H1 (cell line): ENCODE measurements around the gene RBM26.

ENCODE experiments used
- BRCA1 ChIP-seq: IDR thresholded peaks from 2 replicates; pipeline ENCODE4 v1.6.1; 2012; ENCODE audit warnings: low read depth, low read length, improper control_type of control experiment
- CTCF ChIP-seq, 3 experiments: IDR thresholded peaks; 1 replicate in 2 of 3; 2 replicates in 1 of 3; pipeline versions ENCODE4 v1.5.1 to v1.6.1; 2011; ENCODE audit warnings: low read length in 3 of 3, mild to moderate bottlenecking in 3 of 3, inconsistent platforms in 2 of 3, low read depth in 1 of 3, moderate library complexity in 1 of 3; ENCODE audit not compliant: insufficient read depth in 1 of 3; ENCODE audit errors: control extremely low read depth in 1 of 3
- EGR1 ChIP-seq: IDR thresholded peaks from 2 replicates; pipeline ENCODE4 v1.6.1; 2011; ENCODE audit warnings: low read depth, low read length, borderline replicate concordance
- EP300 ChIP-seq, 2 experiments: IDR thresholded peaks; 1 replicate in 1 of 2; 2 replicates in 1 of 2; pipeline ENCODE4 v1.6.1; 2011 to 2012; ENCODE audit warnings: low read depth in 2 of 2, low read length in 2 of 2, mild to moderate bottlenecking in 2 of 2, borderline replicate concordance in 1 of 2, inconsistent platforms in 1 of 2, moderate library complexity in 1 of 2
- POLR2AphosphoS5 ChIP-seq: IDR thresholded peaks from 2 replicates; pipeline ENCODE4 v1.6.1; 2011; ENCODE audit warnings: low read depth, low read length
- SP1 ChIP-seq: IDR thresholded peaks from 2 replicates; pipeline ENCODE4 v1.6.1; 2011; ENCODE audit warnings: low read depth, low read length
- TBP ChIP-seq: IDR thresholded peaks from 2 replicates; pipeline ENCODE4 v1.6.1; 2011; ENCODE audit warnings: low read depth, low read length, improper control_type of control experiment
- USF2 ChIP-seq: IDR thresholded peaks from 2 replicates; pipeline ENCODE4 v1.6.1; 2011; ENCODE audit warnings: low read length, improper control_type of control experiment

GRCh38 chr13:79328510-79328909, 77.5 kb downstream of the RBM26 start:
- TF ChIP-seq BRCA1 = no peak
- TF ChIP-seq SP1 = no peak
- no peak for TF ChIP-seq EP300 (IDR thresholded peaks at IDR 0.05; ENCODE audit: borderline replicate concordance in 1 of 2, low read depth in 2 of 2, low read length in 2 of 2)
- TF ChIP-seq CTCF (IDR thresholded peaks at IDR 0.05; ENCODE audit: control extremely low read depth in 1 of 3, insufficient read depth in 1 of 3, low read depth in 1 of 3, low read length in 3 of 3) = no peak
- no peak for TF ChIP-seq POLR2AphosphoS5
- TF ChIP-seq USF2 = no peak
- no peak for TF ChIP-seq EGR1
- no peak for TF ChIP-seq TBP
